NCI-H1092 treated with DMSO at 0.1 percent for 48 hours (cell line): ENCODE results near the gene KL.

ENCODE experiments used
- DNase-seq: peaks from one replicate; lab custom pipeline; 2025; lab: John Stamatoyannopoulos, UW

Gene KL

DNA sequence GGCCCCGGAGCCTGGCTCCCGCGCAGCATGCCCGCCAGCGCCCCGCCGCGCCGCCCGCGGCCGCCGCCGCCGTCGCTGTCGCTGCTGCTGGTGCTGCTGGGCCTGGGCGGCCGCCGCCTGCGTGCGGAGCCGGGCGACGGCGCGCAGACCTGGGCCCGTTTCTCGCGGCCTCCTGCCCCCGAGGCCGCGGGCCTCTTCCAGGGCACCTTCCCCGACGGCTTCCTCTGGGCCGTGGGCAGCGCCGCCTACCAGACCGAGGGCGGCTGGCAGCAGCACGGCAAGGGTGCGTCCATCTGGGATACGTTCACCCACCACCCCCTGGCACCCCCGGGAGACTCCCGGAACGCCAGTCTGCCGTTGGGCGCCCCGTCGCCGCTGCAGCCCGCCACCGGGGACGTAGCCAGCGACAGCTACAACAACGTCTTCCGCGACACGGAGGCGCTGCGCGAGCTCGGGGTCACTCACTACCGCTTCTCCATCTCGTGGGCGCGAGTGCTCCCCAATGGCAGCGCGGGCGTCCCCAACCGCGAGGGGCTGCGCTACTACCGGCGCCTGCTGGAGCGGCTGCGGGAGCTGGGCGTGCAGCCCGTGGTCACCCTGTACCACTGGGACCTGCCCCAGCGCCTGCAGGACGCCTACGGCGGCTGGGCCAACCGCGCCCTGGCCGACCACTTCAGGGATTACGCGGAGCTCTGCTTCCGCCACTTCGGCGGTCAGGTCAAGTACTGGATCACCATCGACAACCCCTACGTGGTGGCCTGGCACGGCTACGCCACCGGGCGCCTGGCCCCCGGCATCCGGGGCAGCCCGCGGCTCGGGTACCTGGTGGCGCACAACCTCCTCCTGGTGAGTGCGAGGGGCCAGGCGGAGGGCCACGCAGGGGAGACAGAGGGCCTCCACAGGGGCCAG lies at the start of gene KL:
KL (plus strand) TSS at position 10 of the 909 bp plus-strand sequence; CDS start at position 28, 18 bp downstream.
- DNase-seq: no peak

DNA sequence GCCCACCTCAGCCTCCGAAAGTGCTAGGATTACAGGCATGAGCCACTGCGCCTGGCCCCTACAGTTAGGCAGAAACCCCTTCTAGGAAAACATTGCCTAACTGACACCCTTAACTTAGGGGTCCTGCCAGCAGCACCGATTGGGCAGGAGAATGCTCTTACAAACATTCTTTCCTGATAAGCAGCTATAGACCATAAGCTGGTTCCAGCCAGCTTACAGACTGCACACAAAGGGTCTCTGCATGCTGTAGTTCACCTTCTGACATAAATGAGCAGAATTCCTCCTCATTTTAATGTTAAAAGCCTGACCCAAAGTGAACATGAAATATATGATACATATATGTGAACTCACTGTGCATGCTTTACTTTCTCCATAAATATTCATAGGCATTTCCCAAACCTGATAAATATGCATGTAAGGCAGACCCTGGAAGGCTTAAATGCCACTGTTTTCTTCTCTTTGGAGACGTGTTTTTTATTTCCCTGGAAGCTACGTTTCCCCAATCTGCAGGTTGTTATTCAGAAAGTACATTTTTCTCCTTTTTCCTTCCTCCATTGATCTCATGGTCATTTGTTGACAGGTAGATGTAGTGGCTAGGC lies 48.5 kb upstream of the KL start:
- DNase-seq: no peak

DNA sequence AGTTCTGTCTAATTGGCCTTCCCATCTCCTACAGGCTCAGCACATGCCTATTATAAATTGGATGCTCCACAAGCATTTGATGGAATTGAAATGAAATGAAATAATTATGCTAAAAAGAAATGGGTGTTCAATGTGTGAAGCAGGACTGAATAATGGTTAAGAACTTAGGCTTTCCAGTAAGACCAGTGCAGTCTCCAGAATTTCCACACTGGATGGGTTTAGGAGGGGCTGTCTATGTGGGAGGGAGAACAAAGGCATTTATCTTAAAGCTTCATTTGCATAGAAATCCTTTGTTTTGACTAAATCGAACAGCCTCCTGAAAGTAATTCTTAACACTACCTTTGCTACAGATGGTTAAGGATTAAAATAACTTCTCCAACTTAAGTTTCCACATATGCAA lies 47.9 kb upstream of the KL start:
- DNase-seq: no peak

DNA sequence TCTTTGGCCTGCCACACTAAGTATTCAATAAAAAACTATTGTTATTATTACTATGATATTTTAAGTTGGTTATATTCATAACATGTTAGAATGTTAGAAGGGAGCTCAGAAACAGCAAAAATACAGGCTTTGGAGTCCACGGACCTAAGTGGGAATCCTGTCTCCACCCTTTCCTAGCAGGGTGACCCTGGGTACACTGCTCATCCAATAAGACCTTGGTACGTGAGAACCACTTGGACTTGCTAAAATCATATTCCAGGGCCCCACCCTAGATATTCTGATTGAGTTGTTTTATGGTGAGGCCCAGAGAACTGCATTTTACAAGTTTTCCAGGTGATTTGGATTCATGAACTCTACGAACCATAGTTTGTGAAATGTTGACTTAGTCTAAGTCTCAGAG lies 47.4 kb upstream of the KL start:
- no peak for DNase-seq

DNA sequence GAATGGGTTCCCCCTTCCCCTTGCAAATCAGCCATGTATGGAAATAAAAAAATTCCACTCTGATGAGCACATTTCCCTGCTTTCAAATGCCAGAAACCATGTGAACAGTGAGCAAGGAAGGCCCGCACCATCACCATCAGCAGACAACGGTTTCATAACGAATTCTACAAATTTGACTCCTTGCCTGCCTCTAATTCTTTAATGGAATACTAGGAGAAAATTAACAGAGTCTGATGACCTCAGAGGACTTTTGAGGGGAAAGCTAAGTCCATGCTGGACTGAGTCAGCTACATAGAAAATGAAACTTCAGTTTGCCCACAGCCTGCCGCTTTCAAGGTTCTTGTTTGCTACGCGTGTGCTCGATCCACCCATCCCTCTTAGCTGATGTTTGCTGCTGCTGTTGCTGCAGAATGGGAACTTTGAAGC lies 46.7 kb upstream of the KL start:
- DNase-seq: no peak

DNA sequence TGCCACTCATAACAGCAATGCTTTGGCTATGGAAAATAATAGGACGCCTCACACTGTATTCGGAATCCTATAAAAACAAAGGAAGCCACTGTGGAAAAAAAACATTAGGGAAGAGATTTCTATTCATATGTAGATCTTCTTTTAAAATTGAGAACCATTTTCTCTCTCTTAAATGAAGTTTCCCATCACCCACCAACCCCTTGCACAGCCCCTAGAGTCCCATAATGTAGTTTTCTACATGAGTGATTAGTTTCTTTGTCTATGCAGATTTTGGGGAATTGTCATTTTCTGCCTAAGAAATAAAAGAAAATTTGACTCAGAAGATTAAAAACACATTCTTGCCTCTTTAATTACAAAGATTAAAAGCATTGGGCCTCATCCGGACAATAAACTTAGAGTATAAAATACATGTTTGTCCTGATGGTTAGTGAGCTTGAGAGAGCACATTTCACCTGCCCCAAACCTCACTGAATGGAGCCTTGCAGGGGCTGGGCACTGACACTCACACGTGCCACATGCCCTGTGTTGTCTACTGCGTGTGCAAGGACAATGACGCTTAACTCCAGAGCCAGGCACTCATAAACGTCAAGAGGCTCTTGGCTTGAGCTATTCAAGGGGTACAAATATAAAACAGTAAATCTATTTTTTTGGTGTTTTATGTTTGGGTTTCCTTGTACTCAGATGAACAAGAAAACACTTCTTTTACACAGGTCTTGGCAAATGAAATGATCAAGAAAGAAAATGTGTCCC lies 40.0 kb upstream of the KL start:
- DNase-seq: peak; percentile 18

DNA sequence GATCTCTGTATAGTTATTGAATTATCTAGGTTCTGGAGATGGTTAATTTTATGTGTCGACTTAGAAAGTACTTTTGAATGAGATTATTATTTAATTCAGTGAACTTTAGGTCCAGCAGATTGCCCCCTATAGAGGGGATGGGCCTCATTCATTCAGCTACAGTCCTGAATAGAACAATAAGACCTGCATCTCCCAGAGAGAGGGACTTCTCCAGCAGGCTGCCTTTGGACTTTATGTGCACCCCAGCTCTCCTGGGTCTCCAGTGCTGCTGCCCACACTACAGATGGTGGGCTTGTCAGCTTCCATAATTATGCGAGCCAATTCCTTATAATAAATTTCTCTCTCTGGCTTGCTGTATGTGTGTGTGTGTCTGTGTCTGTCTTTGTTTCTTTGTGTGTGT lies 39.3 kb upstream of the KL start:
- DNase-seq: no peak

DNA sequence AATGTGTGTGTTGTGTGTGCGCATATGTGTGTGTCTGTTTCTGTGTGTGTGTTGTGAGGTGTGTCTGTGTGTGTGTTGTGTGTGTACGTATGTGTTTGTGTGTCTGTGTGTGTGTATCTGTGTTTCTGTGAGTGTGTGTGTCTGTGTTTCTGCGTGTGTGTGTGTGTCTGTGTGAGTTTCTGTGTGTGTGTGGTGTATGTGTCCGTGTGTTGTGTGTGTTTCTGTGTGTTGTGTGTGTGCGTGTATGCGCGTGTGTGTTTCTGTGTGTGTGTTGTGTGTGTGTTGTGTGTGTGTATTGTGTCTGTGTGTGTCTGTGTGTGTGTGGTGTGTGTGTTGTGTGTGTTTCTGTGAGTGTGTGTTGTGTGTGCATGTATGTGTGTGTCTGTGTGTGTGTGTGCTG lies 38.9 kb upstream of the KL start:
- no peak for DNase-seq

DNA sequence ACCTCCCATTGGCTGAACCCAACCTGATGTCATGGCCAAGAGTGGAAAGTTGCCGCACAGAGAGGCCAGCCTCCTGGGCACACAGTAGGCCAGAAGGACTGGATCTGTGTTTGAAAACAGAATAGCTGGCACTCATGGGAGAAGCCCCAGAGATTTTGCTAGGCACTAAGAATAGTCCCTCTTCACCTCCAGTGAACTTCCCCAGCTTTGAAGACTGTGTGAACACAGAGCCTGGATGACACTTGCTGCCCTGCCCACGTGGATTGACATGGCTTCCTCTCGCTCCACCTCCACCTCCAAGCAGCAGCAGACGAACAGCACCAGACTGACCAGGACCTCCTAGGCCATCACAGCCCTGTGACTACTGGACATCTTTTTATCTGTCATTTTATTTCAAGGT lies 37.9 kb upstream of the KL start:
- no peak for DNase-seq

DNA sequence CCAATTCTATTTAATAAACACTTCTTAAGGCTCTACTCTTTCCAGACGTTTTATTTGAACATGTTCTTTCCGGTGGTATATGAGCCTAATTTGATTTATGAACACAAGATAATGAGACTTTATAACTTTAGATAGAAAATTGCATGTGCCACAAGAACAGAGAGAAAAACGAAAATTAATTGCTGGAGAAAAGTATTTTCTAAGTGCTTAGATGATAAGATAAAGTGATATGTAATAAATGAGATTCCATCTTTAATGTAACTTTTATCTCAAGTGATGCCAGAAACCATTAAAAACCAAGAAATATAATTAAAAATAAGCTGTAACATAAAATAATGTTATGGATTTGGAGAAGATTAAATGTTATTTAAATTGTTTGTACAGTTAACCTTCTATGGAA lies 33.2 kb upstream of the KL start:
- no peak for DNase-seq

DNA sequence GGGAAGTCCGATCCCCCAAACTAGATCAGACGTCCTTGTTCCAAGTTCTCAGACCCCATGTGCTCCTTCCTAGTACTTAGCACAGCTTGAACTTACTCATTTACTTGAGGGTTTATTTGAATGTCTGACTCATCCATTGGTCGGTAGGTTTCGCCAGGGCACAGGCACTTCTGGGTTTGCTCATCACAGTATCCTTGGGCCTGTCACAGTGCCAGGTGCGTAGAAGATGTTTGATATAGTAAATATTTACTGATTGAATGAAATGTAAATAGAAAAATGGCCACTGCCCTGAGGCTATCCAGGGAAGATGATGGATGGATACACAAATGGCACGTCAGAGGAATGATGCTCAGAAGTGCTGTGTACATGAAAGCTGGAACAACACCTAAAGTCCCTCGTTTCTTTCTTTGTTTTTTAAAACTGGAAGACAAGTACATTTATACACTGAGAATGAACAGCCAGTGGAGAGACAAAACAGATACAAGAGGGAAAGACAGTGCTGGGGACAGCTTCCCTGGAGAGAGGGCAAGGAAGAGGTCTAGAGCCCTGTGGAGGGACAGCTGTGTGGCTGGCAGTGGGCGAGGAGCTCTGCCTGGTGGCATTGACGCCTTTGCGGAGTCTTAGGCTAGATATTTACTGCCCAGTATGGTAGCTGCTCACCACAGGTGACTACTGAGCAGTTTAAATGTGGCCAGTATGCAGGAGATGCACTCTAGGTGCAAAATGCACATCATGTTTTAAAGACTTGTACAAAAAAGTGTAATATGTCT lies 31.2 kb upstream of the KL start:
- DNase-seq: peak; percentile 56

DNA sequence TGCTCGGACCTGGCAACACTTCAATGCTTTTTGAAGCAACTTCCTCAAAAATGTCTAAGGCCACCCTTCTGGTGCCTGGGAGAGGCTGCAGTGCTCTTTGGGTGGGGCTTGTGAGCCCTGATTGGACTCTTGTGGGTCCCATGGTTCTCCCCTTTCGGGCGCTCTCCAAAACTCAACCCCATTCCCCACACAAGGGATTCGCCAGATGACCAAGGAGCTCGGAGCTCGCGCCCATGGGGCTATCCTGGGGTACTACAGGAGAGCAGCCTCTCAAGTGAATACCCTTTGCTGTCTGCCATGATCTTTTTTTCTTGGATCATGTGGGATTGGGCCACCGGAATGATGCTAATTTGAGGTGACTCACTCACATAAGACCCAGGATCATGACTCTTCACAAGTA lies 29.7 kb upstream of the KL start:
- no peak for DNase-seq

DNA sequence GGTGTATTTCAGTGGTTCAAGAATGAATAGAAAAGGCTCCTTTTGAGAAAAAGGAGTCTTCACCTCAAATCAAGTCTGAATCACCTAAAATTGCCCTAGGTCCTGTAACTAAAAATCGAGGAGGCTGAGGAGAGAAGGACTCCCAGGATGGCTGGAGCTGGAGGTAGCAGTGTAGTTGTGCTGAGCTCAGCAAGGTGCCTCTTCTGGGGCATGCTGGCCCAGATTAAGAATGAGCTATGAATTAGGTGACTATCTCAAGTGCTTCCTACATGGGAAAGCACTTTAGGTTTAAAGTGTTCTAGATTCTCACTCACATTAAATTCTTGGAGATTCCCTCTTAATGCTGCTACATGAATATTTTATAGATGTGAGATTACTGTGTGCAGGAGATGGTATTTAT lies 28.8 kb upstream of the KL start:
- DNase-seq: no peak

DNA sequence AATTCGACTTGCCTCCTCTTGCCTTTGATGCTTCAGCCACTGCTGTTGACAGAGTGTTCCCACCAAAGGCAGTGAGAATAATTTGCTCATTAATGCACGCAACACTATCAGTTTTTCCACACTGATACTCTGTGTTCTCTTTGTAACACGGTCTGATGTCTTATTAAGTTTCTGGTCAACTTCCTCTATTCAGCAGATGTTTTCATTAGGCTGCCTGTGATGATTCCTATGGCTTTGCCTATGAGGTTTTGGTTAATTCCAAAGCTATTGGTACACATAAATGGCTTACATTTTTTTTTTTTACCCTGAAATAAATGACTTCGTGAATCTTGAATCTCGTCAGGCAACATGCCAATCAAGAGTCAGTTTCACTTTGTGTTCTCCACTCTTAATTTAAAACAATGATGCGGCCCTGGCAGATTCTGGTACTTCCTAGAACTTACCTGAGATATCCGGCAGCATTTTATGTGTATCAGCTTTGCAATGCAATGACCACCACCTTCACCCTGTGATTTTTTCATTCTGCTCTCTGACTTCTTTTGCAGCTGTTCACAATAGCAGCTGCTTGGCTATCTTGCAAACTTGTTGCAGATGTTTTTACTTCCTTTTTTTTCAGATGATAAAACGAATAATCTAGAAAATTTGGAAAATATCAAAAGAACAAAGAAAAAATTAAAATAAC lies 27.5 kb upstream of the KL start:
- DNase-seq: no peak

DNA sequence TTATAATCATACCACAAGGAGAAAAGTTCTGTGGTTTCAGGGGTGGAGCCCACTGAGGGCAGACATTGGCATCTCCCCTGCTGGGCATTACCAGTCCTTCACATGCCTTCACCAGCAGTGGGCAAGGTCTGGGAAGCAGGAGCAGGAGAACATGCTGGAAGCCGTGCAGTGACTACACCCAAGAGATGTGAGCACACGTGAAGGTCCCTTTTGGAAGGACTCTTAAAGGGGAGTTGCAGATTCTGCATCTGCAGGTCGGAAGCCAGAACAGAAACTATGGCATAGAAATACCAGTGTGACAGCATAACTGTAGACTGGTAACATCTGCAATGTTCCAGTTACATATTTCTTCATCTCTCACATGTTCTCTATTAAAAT lies 26.9 kb upstream of the KL start:
- no peak for DNase-seq

DNA sequence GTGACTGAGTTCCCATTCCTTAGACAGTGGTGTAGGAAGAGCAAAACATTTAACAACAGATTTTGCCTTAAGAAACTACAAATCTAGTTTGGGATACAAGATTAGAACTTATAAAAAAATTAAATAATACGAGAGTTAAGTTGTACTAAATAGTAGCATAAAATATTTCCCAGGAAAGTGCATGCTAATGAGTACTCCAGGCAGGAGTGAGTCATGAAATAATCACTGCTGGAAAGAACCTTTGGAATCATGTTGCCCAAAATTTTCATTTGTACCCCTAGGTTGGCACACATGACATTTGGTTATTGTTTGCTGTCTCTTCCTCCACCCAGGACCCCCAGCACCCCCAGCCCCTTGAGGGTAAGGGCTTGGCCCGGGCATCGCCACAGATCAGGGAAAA lies 26.3 kb upstream of the KL start:
- no peak for DNase-seq

DNA sequence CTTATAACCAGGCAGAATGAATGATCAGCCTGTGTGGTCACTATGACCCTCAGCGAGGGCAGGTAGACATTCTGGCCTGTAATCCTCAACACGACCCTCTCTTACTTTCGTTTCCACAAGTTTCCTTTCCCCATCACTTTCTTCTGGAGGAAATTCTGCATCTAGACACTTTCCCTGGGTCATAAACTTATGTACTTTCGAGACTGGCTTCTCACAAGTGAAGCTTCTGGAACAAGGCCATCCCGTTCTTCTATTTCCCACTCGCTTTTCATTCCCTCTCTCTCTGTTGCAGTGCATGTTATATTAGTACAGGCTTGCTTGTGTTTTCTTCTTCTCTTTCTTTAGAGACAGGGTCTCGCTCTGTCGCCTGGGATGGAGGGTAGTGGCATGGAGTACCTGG lies 23.1 kb upstream of the KL start:
- no peak for DNase-seq

DNA sequence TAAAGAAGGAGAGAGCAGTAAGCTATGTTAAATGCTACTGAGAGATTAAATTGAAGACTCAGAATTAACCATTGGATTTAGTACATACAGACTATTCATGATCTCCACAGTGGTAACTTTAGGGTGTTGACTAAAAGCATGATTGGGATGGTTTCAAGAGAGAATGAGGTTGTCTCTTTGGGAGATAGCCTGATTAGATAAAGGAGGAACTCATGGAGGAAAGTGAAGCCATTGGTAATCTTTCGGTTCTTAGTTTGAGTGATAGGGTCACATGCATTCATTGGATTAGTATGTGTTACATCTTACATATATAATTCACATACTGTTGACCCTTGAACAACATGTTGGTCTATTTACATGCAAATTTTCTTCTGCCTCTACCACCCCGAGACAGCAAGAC lies 18.8 kb upstream of the KL start:
- DNase-seq: no peak

DNA sequence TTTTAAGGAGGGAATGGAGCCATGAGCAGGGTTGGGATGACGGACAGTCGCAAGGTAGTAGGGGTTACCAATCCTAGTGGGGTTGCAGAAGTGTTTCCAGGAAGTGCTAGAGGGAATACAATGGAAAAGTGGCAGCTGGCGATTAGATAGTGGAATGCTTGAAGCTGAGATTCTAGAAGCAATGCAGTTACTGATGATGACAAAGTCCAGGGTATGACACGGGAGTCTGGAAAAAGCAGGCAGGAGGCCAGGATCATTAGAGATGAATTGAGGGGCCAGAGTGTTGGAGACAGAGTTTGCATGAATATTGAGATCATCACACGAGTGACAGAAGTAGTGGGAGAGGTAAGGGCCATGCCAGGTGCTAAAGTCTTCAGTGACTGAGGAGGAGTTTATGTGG lies 17.3 kb upstream of the KL start:
- no peak for DNase-seq

DNA sequence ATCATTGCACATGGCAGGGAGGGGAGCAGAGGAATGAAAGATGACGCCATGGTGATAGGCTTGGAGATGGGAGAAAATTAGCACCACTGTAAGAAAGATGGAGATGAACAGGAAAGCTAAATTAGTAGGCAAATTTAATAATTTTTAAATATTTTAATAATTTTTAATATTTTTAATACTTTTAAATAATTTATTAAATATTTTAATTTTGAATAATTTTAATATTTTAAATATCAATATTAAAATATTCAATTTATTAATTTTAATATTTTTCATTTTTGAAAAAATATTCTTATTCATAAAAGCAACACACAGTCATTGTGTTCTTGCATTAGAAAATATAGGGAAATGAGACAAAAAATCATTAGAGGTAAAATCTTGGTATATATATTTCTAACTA lies 15.9 kb upstream of the KL start:
- no peak for DNase-seq

DNA sequence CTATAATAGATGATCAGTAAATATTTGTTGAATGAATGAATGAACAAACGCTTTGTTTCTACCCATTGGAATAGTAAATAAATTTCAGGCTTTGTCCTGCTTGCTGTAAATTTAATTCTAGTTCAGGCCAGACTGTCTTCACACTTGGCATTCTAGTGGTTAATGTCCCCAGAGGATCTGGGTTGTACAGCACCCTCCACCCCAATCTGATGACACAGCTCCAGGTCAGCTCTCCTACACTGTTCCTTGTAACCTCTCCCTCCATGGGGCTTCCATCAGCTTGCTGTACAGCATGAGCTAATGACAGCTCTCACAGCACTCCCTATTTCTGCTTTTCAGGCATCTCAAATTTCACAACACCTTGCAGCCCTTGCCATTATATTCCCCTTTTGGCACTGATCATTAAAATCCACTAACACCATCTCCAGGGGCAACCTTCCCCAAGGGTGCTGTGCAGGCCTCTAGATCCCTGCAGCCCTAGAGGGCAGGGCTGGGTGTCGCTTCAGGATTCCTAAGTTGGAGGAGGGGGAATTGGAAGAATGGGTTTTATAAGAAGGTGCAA lies 12.7 kb upstream of the KL start:
- DNase-seq: peak; percentile 88
